Measurements from ENCODE around the gene NLGN1. TPM values are rescaled to one million over a fixed set of nuclear protein-coding genes. Genes with fewer than 3 reads are reported as not detected.

Gene NLGN1
- polyA plus RNA-seq, 4 donors, result 0.92 to 1.8 TPM; not detected in 2

DNA sequence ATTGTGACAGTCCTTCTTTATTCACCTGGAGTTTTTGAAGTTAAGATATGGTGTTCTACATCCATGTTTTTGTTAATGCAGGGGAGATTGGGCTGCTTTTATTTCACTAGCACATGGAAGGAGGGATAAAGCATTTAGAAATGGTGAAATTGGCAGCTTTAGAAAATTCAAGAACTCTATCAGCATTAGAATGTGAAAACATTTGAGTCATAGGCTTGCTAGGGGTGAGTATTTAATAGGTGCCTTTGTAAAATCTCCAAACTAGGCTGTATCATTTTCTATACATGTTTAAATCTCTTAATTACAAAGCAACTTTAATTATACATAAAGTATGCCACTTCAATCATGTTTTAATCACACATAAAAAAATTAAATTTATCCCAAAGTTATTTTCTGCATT, 12.9 kb downstream of the NLGN1 start:
- H3K27ac ChIP-seq (ENCODE audit: low read depth in 1 of 3, low read length in 2 of 3), result no peak overlapping the region
- no peaks in the 10 kb centered on the region for H3K4me1 ChIP-seq (ENCODE audit: control insufficient read depth in 3 of 3, insufficient read depth in 2 of 3, low read depth in 1 of 3, low read length in 2 of 3)
- no peak for FAIRE-seq
- no peaks in the 10 kb centered on the region for H3K9me3 ChIP-seq (ENCODE audit: control insufficient read depth in 2 of 2, insufficient read depth in 1 of 2, low read depth in 1 of 2, low read length in 1 of 2)
- no peaks in the 10 kb centered on the region for H3K27me3 ChIP-seq (ENCODE audit: control insufficient read depth in 3 of 3, insufficient read depth in 3 of 3, low read length in 3 of 3)
- H3K4me3 ChIP-seq (ENCODE audit: low read depth in 1 of 3, low read length in 3 of 3), result no peak overlapping the region
- H3K36me3 ChIP-seq (ENCODE audit: control insufficient read depth in 3 of 3, insufficient read depth in 2 of 3, low read depth in 1 of 3, low read length in 3 of 3), result no peaks in the 10 kb centered on the region
- DNase-seq, result no peak

DNA sequence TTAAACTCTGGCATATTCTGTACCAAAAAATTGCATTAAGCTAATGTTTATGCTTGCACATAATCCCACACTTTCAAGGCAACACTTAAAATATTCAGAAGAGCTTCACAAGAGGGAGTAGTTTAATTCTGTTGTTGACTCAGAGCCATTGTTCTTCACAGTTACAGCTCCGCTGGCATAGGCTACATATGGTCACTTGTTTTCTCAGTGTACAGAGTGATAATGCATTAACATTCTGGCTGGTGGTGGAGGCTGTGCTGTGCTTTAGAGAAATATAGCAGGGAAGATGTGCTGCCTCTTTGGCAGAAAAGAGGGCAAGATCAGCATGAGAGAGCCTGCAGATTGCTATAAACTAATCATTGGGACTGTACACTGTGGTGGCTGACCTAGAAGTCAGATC, 13.3 kb downstream of the NLGN1 start:
- DNase-seq (no peak), FAIRE-seq (no peak)
- WGBS, 3 donors, result 50 to 79% (median 74%) methylated on average over 1 of the region's 1 CpG
- Histone ChIP-seq H3K4me1 (ENCODE audit: control insufficient read depth in 3 of 3, insufficient read depth in 2 of 3, low read depth in 1 of 3, low read length in 2 of 3) (no peaks in the 10 kb centered on the region), H3K27me3 (ENCODE audit: control insufficient read depth in 3 of 3, insufficient read depth in 3 of 3, low read length in 3 of 3) (no peaks in the 10 kb centered on the region), H3K9me3 (ENCODE audit: control insufficient read depth in 2 of 2, insufficient read depth in 1 of 2, low read depth in 1 of 2, low read length in 1 of 2) (no peaks in the 10 kb centered on the region), H3K27ac (ENCODE audit: low read depth in 1 of 3, low read length in 2 of 3) (no peak overlapping the region), H3K4me3 (ENCODE audit: low read depth in 1 of 3, low read length in 3 of 3) (no peak overlapping the region), H3K36me3 (ENCODE audit: control insufficient read depth in 3 of 3, insufficient read depth in 2 of 3, low read depth in 1 of 3, low read length in 3 of 3) (no peaks in the 10 kb centered on the region)

DNA sequence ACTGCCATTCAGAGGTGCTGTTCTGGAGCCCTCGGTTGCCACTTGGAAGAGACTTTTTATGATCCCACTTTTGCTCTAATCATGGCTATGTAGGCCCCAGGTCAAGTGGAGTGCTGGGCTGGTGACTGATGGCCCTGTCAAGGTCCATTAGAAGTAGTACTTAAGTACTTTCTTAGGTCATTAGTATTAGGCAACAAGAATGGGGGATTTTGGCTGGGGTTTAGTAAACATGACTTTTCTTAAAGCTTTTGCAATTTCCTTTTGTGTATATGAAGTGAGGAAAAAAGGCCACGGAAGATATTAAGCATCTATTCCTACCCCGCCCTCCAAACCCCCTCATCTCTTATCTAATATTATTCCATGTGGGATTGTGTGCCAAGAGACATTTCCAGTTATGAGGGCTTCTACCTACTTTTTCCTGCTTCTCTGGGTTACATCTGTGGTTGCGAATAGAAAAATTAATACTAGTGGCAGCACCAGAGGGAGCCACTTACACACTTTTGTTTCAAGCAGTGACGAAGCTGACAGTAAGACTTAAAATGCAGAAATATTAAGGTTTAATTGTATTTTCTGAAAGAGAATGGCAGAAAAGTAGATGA, 13.9 kb downstream of the NLGN1 start:
- Histone ChIP-seq H3K9me3 (ENCODE audit: control insufficient read depth in 2 of 2, insufficient read depth in 1 of 2, low read depth in 1 of 2, low read length in 1 of 2) (no peaks in the 10 kb centered on the region), H3K27me3 (ENCODE audit: control insufficient read depth in 3 of 3, insufficient read depth in 3 of 3, low read length in 3 of 3) (no peaks in the 10 kb centered on the region), H3K4me1 (ENCODE audit: control insufficient read depth in 3 of 3, insufficient read depth in 2 of 3, low read depth in 1 of 3, low read length in 2 of 3) (no peaks in the 10 kb centered on the region), H3K27ac (ENCODE audit: low read depth in 1 of 3, low read length in 2 of 3) (peak overlapping the region in 1 of 3 donors; percentile 41), H3K36me3 (ENCODE audit: control insufficient read depth in 3 of 3, insufficient read depth in 2 of 3, low read depth in 1 of 3, low read length in 3 of 3) (no peaks in the 10 kb centered on the region), H3K4me3 (ENCODE audit: low read depth in 1 of 3, low read length in 3 of 3) (no peak overlapping the region)
- WGBS, 3 donors, result 39 to 46% (median 42%) methylated on average over 5 of the region's 5 CpGs
- DNase-seq, result peak in 1 of 2 donors; percentile 11
- no peak for FAIRE-seq

DNA sequence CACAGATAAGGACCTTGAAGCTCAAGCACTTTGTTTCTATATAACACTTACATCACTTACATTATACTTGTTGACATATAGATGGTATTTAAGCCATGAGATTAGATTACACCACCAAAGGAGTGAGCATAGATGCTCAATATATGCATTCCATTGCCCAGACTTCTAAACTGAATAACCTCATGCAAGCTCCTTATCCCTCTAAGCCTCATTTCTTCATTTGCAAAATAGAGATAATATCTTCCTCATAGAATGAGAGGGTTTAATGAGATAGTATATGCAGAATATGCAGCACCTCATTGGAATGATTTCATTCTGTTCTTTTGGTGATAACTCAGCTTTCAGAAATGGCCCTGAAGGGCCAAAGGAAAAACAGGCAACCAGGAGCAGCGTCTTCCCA, 18.5 kb downstream of the NLGN1 start:
- WGBS, 3 donors, result 63 to 81% (median 66%) methylated on average over 1 of the region's 1 CpG
- no peak for DNase-seq
- H3K4me1 ChIP-seq (ENCODE audit: control insufficient read depth in 3 of 3, insufficient read depth in 2 of 3, low read depth in 1 of 3, low read length in 2 of 3), result no peaks in the 10 kb centered on the region

DNA sequence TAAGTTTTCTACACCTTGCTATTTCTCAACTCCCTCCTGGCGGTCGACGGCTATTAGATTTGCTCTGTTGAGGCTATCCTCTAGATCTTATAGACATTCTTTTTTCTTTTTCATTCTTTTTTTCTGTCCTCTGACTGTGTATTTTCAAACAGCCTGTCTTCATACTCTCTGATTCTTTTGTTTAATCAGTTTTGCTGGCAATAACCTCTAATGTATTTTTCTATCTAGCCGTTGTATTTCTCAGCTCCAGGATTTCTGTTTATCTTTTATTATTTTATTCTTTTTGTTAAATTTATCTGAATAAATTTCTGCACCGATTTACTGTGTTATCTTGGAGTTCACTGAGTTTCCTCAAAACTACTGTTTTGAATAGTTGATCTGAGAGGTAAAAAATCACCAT, 31.5 kb downstream of the NLGN1 start:
- H3K27me3 ChIP-seq (ENCODE audit: control insufficient read depth in 3 of 3, insufficient read depth in 3 of 3, low read length in 3 of 3), result no peaks in the 10 kb centered on the region
- H3K36me3 ChIP-seq (ENCODE audit: control insufficient read depth in 3 of 3, insufficient read depth in 2 of 3, low read depth in 1 of 3, low read length in 3 of 3), result no peaks in the 10 kb centered on the region
- H3K4me3 ChIP-seq (ENCODE audit: low read depth in 1 of 3, low read length in 3 of 3), result no peak overlapping the region
- no peak for FAIRE-seq
- no peak overlapping the region for H3K27ac ChIP-seq (ENCODE audit: low read depth in 1 of 3, low read length in 2 of 3)
- DNase-seq, result no peak
- WGBS, 3 donors, result 85 to 92% (median 91%) methylated on average over 5 of the region's 5 CpGs
- peaks cover 0 to 11% of the 10 kb centered on the region in 2 donors for H3K9me3 ChIP-seq (ENCODE audit: control insufficient read depth in 2 of 2, insufficient read depth in 1 of 2, low read depth in 1 of 2, low read length in 1 of 2)
- H3K4me1 ChIP-seq (ENCODE audit: control insufficient read depth in 3 of 3, insufficient read depth in 2 of 3, low read depth in 1 of 3, low read length in 2 of 3), result no peaks in the 10 kb centered on the region

More for the DNA sequence above, 18.5 kb downstream of the NLGN1 start:
- Histone ChIP-seq H3K27me3 (ENCODE audit: control insufficient read depth in 3 of 3, insufficient read depth in 3 of 3, low read length in 3 of 3) (no peaks in the 10 kb centered on the region), H3K36me3 (ENCODE audit: control insufficient read depth in 3 of 3, insufficient read depth in 2 of 3, low read depth in 1 of 3, low read length in 3 of 3) (no peaks in the 10 kb centered on the region), H3K4me3 (ENCODE audit: low read depth in 1 of 3, low read length in 3 of 3) (no peak overlapping the region), H3K9me3 (ENCODE audit: control insufficient read depth in 2 of 2, insufficient read depth in 1 of 2, low read depth in 1 of 2, low read length in 1 of 2) (no peaks in the 10 kb centered on the region), H3K27ac (ENCODE audit: low read depth in 1 of 3, low read length in 2 of 3) (no peak overlapping the region)
- no peak for FAIRE-seq

DNA sequence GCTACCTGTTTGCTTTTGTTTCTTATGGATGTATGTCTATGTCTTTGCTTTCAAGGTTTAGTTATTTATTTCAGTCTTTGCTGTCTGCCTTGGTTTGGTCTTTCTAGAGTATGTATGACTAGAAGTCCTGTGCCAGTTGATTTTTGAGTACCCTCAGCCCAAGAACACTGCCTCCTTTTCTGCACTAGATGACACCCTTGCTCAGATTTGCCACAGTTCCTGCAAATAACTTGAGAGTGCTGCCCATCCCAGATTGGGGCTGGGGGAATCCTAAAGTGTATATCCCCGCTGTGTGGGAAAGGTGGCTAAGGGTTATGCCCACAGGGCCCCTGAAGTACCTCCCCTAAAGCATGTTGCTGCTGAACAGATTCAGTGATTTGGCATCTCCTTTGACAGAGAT, 32.0 kb downstream of the NLGN1 start:
- H3K27ac ChIP-seq (ENCODE audit: low read depth in 1 of 3, low read length in 2 of 3), result no peak overlapping the region
- no peaks in the 10 kb centered on the region for H3K27me3 ChIP-seq (ENCODE audit: control insufficient read depth in 3 of 3, insufficient read depth in 3 of 3, low read length in 3 of 3)
- FAIRE-seq (no peak), DNase-seq (no peak)
- H3K36me3 ChIP-seq (ENCODE audit: control insufficient read depth in 3 of 3, insufficient read depth in 2 of 3, low read depth in 1 of 3, low read length in 3 of 3), result no peaks in the 10 kb centered on the region
- H3K9me3 ChIP-seq (ENCODE audit: control insufficient read depth in 2 of 2, insufficient read depth in 1 of 2, low read depth in 1 of 2, low read length in 1 of 2), result peaks cover 0 to 11% of the 10 kb centered on the region in 2 donors
- H3K4me3 ChIP-seq (ENCODE audit: low read depth in 1 of 3, low read length in 3 of 3), result no peak overlapping the region
- H3K4me1 ChIP-seq (ENCODE audit: control insufficient read depth in 3 of 3, insufficient read depth in 2 of 3, low read depth in 1 of 3, low read length in 2 of 3), result no peaks in the 10 kb centered on the region
- 48 to 74% (median 70%) methylated on average over 1 of the region's 1 CpG for WGBS, 3 donors

DNA sequence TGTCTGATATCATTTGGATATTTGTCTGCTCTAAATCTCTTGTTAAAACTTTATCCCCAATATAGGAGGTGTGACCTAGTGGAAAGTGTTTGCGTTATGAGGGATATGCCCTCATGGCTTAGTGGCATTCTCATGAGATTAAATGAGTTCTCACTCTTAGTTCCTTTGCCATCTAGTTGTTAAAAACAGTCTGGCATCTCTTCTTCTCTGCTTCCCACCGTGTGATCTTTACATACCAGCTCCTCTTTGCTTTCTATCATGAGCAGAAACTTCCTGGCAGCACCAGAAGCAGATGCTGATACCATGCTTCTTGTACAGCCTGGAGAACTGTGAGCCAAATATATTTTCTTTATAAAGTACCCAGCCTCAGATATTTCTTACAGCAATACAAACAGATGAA, 33.0 kb downstream of the NLGN1 start:
- H3K36me3 ChIP-seq (ENCODE audit: control insufficient read depth in 3 of 3, insufficient read depth in 2 of 3, low read depth in 1 of 3, low read length in 3 of 3), result no peaks in the 10 kb centered on the region
- H3K9me3 ChIP-seq (ENCODE audit: control insufficient read depth in 2 of 2, insufficient read depth in 1 of 2, low read depth in 1 of 2, low read length in 1 of 2), result peaks cover 0 to 11% of the 10 kb centered on the region in 2 donors
- no peaks in the 10 kb centered on the region for H3K27me3 ChIP-seq (ENCODE audit: control insufficient read depth in 3 of 3, insufficient read depth in 3 of 3, low read length in 3 of 3)
- no peak for FAIRE-seq
- H3K27ac ChIP-seq (ENCODE audit: low read depth in 1 of 3, low read length in 2 of 3), result no peak overlapping the region
- no peak overlapping the region for H3K4me3 ChIP-seq (ENCODE audit: low read depth in 1 of 3, low read length in 3 of 3)
- H3K4me1 ChIP-seq (ENCODE audit: control insufficient read depth in 3 of 3, insufficient read depth in 2 of 3, low read depth in 1 of 3, low read length in 2 of 3), result no peaks in the 10 kb centered on the region
- no peak for DNase-seq
- 51 to 62% (median 51%) methylated on average over 2 of the region's 2 CpGs for WGBS, 3 donors

DNA sequence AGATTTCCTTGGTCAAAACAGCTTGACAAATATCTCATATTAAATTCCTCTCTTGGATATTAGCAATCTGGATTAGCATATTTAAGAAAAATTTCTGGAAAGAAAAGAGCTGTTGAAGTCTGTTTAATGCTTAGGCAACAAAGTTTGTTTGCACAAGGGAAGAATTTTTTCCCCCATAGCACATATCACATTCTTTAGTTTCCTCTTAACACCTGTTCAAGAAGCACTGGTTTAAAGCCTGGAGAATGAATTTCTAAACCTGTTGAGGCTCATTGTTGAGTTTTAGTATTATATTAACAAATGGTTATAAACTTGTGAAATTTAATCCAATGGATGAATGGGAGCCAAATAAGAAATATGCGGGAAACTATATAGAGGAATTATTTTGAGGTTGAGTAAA, 41.5 kb downstream of the NLGN1 start:
- 84 to 94% (median 88%) methylated on average over 1 of the region's 1 CpG for WGBS, 3 donors
- no peak for FAIRE-seq
- no peaks in the 10 kb centered on the region for H3K27me3 ChIP-seq (ENCODE audit: control insufficient read depth in 3 of 3, insufficient read depth in 3 of 3, low read length in 3 of 3)
- H3K4me3 ChIP-seq (ENCODE audit: low read depth in 1 of 3, low read length in 3 of 3), result no peak overlapping the region
- H3K9me3 ChIP-seq (ENCODE audit: control insufficient read depth in 2 of 2, insufficient read depth in 1 of 2, low read depth in 1 of 2, low read length in 1 of 2), result no peaks in the 10 kb centered on the region
- no peaks in the 10 kb centered on the region for H3K36me3 ChIP-seq (ENCODE audit: control insufficient read depth in 3 of 3, insufficient read depth in 2 of 3, low read depth in 1 of 3, low read length in 3 of 3)
- no peaks in the 10 kb centered on the region for H3K4me1 ChIP-seq (ENCODE audit: control insufficient read depth in 3 of 3, insufficient read depth in 2 of 3, low read depth in 1 of 3, low read length in 2 of 3)
- no peak overlapping the region for H3K27ac ChIP-seq (ENCODE audit: low read depth in 1 of 3, low read length in 2 of 3)
- no peak for DNase-seq

DNA sequence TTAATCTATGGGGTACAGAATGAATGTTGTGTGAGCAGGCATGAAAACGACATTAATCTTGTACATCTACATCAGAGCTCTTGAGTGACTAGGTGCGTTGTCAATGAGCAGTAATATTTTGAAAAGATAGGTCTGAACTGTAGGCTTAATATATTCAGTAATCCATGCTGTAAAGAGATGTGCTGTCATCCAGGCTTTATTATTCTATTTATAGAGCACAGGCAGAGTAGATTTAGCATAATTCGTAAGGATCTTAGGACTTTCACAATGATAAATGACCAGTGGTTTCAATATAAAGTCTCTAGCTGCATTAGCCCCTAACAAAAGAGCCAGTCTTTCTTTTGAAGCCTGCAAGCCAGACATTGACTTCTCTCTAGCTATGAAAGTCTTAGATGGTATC, 43.0 kb downstream of the NLGN1 start:
- no peak overlapping the region for H3K4me3 ChIP-seq (ENCODE audit: low read depth in 1 of 3, low read length in 3 of 3)
- no peak overlapping the region for H3K27ac ChIP-seq (ENCODE audit: low read depth in 1 of 3, low read length in 2 of 3)
- H3K36me3 ChIP-seq (ENCODE audit: control insufficient read depth in 3 of 3, insufficient read depth in 2 of 3, low read depth in 1 of 3, low read length in 3 of 3), result no peaks in the 10 kb centered on the region
- WGBS, 3 donors, result 79 to 84% (median 80%) methylated on average over 3 of the region's 3 CpGs
- no peaks in the 10 kb centered on the region for H3K9me3 ChIP-seq (ENCODE audit: control insufficient read depth in 2 of 2, insufficient read depth in 1 of 2, low read depth in 1 of 2, low read length in 1 of 2)
- FAIRE-seq (no peak), DNase-seq (no peak)
- H3K27me3 ChIP-seq (ENCODE audit: control insufficient read depth in 3 of 3, insufficient read depth in 3 of 3, low read length in 3 of 3), result no peaks in the 10 kb centered on the region
- no peaks in the 10 kb centered on the region for H3K4me1 ChIP-seq (ENCODE audit: control insufficient read depth in 3 of 3, insufficient read depth in 2 of 3, low read depth in 1 of 3, low read length in 2 of 3)
